DOHH2 (cell line): ENCODE measurements around the gene TPST1.

Source experiments
- EZH2phosphoT487 ChIP-seq: fragments of 200-600 bp; sonication (generic); IDR thresholded peaks from 2 replicates; pipeline ENCODE4 v1.6.1; 2017; ENCODE audit warnings: borderline replicate concordance, mild to moderate bottlenecking, antibody characterized with exemption, low read length, moderate library complexity, mixed read lengths
- TF ChIP-seq, protein P1 (sequence below): fragments of 200-600 bp; sonication (generic); IDR thresholded peaks from one replicate; pipeline ENCODE4 v1.5.1; 2014; ENCODE audit warnings: antibody characterized with exemption, mild to moderate bottlenecking, low read depth, low read length; ENCODE audit not compliant: poor library complexity, severe bottlenecking

DNA sequence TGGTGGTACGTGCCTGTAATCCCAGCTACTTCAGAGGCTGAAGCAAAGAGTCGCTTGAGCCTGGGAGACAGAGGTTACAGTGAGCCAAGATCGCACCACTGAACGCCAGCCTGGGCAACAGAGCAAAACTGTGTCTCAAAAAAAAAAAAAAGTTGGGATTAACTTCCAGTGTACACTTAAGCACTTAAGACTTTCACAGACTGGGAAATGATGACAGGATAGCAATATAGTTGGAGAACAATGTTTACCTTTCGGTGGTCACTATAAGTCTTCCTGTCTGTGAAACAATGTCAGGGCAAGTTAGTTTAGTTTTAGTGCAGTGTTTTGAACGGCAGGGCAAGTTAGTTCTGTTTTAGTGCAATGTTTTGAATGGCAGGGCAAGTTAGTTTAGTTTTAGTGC is 130.2 kb downstream of the TPST1 start:
- TF ChIP-seq, protein P1, sequence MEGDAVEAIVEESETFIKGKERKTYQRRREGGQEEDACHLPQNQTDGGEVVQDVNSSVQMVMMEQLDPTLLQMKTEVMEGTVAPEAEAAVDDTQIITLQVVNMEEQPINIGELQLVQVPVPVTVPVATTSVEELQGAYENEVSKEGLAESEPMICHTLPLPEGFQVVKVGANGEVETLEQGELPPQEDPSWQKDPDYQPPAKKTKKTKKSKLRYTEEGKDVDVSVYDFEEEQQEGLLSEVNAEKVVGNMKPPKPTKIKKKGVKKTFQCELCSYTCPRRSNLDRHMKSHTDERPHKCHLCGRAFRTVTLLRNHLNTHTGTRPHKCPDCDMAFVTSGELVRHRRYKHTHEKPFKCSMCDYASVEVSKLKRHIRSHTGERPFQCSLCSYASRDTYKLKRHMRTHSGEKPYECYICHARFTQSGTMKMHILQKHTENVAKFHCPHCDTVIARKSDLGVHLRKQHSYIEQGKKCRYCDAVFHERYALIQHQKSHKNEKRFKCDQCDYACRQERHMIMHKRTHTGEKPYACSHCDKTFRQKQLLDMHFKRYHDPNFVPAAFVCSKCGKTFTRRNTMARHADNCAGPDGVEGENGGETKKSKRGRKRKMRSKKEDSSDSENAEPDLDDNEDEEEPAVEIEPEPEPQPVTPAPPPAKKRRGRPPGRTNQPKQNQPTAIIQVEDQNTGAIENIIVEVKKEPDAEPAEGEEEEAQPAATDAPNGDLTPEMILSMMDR: no peak
- TF ChIP-seq EZH2phosphoT487: no peak
